IPS-18a (cell line): ENCODE results near the gene SMCO3.

Experiments
- H3K27ac ChIP-seq: one replicate; pipeline ENCODE4 v1.5.1; 2013; ENCODE audit warnings: low read length
- H3K27me3 ChIP-seq: one replicate; pipeline ENCODE4 v1.6.1; 2013; ENCODE audit warnings: mild to moderate bottlenecking, low read length; ENCODE audit not compliant: control insufficient read depth, insufficient read depth
- H3K36me3 ChIP-seq: one replicate; pipeline ENCODE4 v1.6.1; 2013; ENCODE audit warnings: low read depth, low read length; ENCODE audit not compliant: control insufficient read depth
- H3K4me1 ChIP-seq: one replicate; pipeline ENCODE4 v1.6.1; 2013; ENCODE audit warnings: low read depth, low read length; ENCODE audit not compliant: control insufficient read depth
- H3K4me3 ChIP-seq: one replicate; pipeline ENCODE4 v1.5.1; 2013; ENCODE audit warnings: low read length
- H3K9ac ChIP-seq: one replicate; pipeline ENCODE4 v1.6.1; 2013; ENCODE audit warnings: mild to moderate bottlenecking, low read length, moderate library complexity
- H3K9me3 ChIP-seq: one replicate; pipeline ENCODE4 v1.6.1; 2013; ENCODE audit warnings: low read depth, low read length; ENCODE audit not compliant: control insufficient read depth

Gene SMCO3

GRCh38 chr12:14826491-14826890 lies 12.5 kb upstream of the SMCO3 start:
- Histone ChIP-seq H3K4me1 (peaks cover 2% of the 10 kb centered on the region), H3K36me3 (no peaks in the 10 kb centered on the region), H3K9ac (no peak overlapping the region), H3K4me3 (no peak overlapping the region), H3K27ac (no peak overlapping the region), H3K9me3 (no peaks in the 10 kb centered on the region), H3K27me3 (no peaks in the 10 kb centered on the region)

- H3K4me3 ChIP-seq: no peak overlapping the region
- H3K27me3 ChIP-seq: no peaks in the 10 kb centered on the region
- no peaks in the 10 kb centered on the region for H3K36me3 ChIP-seq
- H3K4me1 ChIP-seq: peaks cover 4% of the 10 kb centered on the region
- H3K27ac ChIP-seq: no peak overlapping the region
- no peaks in the 10 kb centered on the region for H3K9me3 ChIP-seq
- H3K9ac ChIP-seq: no peak overlapping the region
Observed at GRCh38 chr12:14825256-14825655, 11.3 kb upstream of the SMCO3 start.

- Histone ChIP-seq H3K4me3 (no peak overlapping the region), H3K4me1 (peaks cover 4% of the 10 kb centered on the region), H3K27me3 (no peaks in the 10 kb centered on the region), H3K9me3 (no peaks in the 10 kb centered on the region), H3K36me3 (no peaks in the 10 kb centered on the region), H3K27ac (no peak overlapping the region), H3K9ac (no peak overlapping the region)
Observed at GRCh38 chr12:14824012-14824634, 10.1 kb upstream of the SMCO3 start.

- Histone ChIP-seq H3K27me3 (no peaks in the 10 kb centered on the region), H3K27ac (no peak overlapping the region), H3K9ac (no peak overlapping the region), H3K4me3 (no peak overlapping the region), H3K9me3 (no peaks in the 10 kb centered on the region), H3K4me1 (no peaks in the 10 kb centered on the region), H3K36me3 (no peaks in the 10 kb centered on the region)
Observed at GRCh38 chr12:14811486-14811885, 2.5 kb downstream of the SMCO3 start.

- Histone ChIP-seq H3K36me3 (no peaks in the 10 kb centered on the region), H3K27ac (no peak overlapping the region), H3K9ac (no peak overlapping the region), H3K4me1 (no peaks in the 10 kb centered on the region), H3K27me3 (no peaks in the 10 kb centered on the region), H3K9me3 (no peaks in the 10 kb centered on the region), H3K4me3 (no peak overlapping the region)
Observed at GRCh38 chr12:14810953-14811483, 3.0 kb downstream of the SMCO3 start.

GRCh38 chr12:14810167-14810952 lies 3.6 kb downstream of the SMCO3 start:
- Histone ChIP-seq H3K9me3 (no peaks in the 10 kb centered on the region), H3K27ac (no peak overlapping the region), H3K36me3 (no peaks in the 10 kb centered on the region), H3K4me1 (no peaks in the 10 kb centered on the region), H3K4me3 (no peak overlapping the region), H3K27me3 (no peaks in the 10 kb centered on the region), H3K9ac (no peak overlapping the region)

GRCh38 chr12:14803830-14804160 lies 10.2 kb downstream of the SMCO3 start:
- no peaks in the 10 kb centered on the region for H3K9me3 ChIP-seq
- H3K4me3 ChIP-seq: peak overlapping the region; percentile 77
- peaks cover 8% of the 10 kb centered on the region for H3K36me3 ChIP-seq
- peak overlapping the region; percentile 16 for H3K27ac ChIP-seq
- H3K9ac ChIP-seq: peak overlapping the region; percentile 55
- no peaks in the 10 kb centered on the region for H3K4me1 ChIP-seq
- H3K27me3 ChIP-seq: no peaks in the 10 kb centered on the region

GRCh38 chr12:14803011-14803829 lies 10.8 kb downstream of the SMCO3 start, which contains the start of the genes C12orf60 and WBP11:
Gene C12orf60, plus strand, starts transcription at chr12:14803670. Its CDS starts 19,266 bp downstream, at chr12:14822936.
Gene WBP11, minus strand, starts transcription at chr12:14803478. Its CDS starts 2,095 bp downstream, at chr12:14801383.
- Histone ChIP-seq H3K4me1 (no peaks in the 10 kb centered on the region), H3K36me3 (peaks cover 13% of the 10 kb centered on the region), H3K9ac (peak within 1 kb of the TSS; percentile 91), H3K27ac (peak within 1 kb of the TSS; percentile 93), H3K9me3 (no peaks in the 10 kb centered on the region), H3K27me3 (no peaks in the 10 kb centered on the region), H3K4me3 (peak within 1 kb of the TSS; percentile 77)

- Histone ChIP-seq H3K27me3 (no peaks in the 10 kb centered on the region), H3K27ac (peak overlapping the region; percentile 93)
Observed at GRCh38 chr12:14802721-14803010, 11.3 kb downstream of the SMCO3 start.

GRCh38 chr12:14802247-14802646 lies 11.7 kb downstream of the SMCO3 start:
- Histone ChIP-seq H3K4me1 (no peaks in the 10 kb centered on the region), H3K4me3 (peak overlapping the region; percentile 77), H3K27me3 (no peaks in the 10 kb centered on the region), H3K27ac (no peak overlapping the region), H3K9ac (peak overlapping the region; percentile 91), H3K36me3 (peaks cover 23% of the 10 kb centered on the region), H3K9me3 (no peaks in the 10 kb centered on the region)

More at GRCh38 chr12:14802721-14803010, 11.3 kb downstream of the SMCO3 start:
- Histone ChIP-seq H3K4me3 (peak overlapping the region; percentile 77), H3K36me3 (peaks cover 19% of the 10 kb centered on the region), H3K9ac (peak overlapping the region; percentile 91), H3K9me3 (no peaks in the 10 kb centered on the region), H3K4me1 (no peaks in the 10 kb centered on the region)

- peaks cover 81% of the 10 kb centered on the region for H3K36me3 ChIP-seq
- no peaks in the 10 kb centered on the region for H3K9me3 ChIP-seq
- H3K27ac ChIP-seq: no peak overlapping the region
- H3K27me3 ChIP-seq: no peaks in the 10 kb centered on the region
- H3K4me1 ChIP-seq: no peaks in the 10 kb centered on the region
- H3K4me3 ChIP-seq: no peak overlapping the region
- H3K9ac ChIP-seq: no peak overlapping the region
Observed at GRCh38 chr12:14795028-14795448, 18.9 kb downstream of the SMCO3 start.
